Stomach smooth muscle (tissue), 2 donors: ENCODE measurements around the gene CREBL2.

Experiments used
- H3K27ac ChIP-seq: one replicate; pipeline ENCODE4 v1.7.0; 2013; ENCODE audit warnings: mild to moderate bottlenecking, low read length, inconsistent platforms
- H3K27me3 ChIP-seq, 2 donors: one replicate each; pipeline ENCODE4 v1.7.0; 2013; ENCODE audit warnings: low read length in 2 of 2; ENCODE audit not compliant: insufficient read depth in 2 of 2, control insufficient read depth in 1 of 2
- H3K36me3 ChIP-seq, 2 donors: one replicate each; pipeline ENCODE4 v1.7.0; 2013; ENCODE audit warnings: low read length in 2 of 2; ENCODE audit not compliant: control insufficient read depth in 2 of 2, insufficient read depth in 2 of 2
- H3K4me1 ChIP-seq: one replicate; pipeline ENCODE4 v1.7.0; 2013; ENCODE audit warnings: low read length; ENCODE audit not compliant: control insufficient read depth, insufficient read depth
- H3K4me3 ChIP-seq, 2 donors: one replicate each; pipeline ENCODE4 v1.7.0; 2013; ENCODE audit warnings: low read length in 2 of 2
- H3K9ac ChIP-seq, 2 donors: one replicate each; pipeline ENCODE4 v1.7.0; 2013; ENCODE audit warnings: low read length in 2 of 2, mild to moderate bottlenecking in 1 of 2
- H3K9me3 ChIP-seq, 2 donors: one replicate each; pipeline ENCODE4 v1.7.0; 2013; ENCODE audit warnings: low read length in 2 of 2; ENCODE audit not compliant: control insufficient read depth in 2 of 2
- donor health status: healthy.
- donor health status: Pancreatic carcinoma.

The CREBL2 gene

DNA sequence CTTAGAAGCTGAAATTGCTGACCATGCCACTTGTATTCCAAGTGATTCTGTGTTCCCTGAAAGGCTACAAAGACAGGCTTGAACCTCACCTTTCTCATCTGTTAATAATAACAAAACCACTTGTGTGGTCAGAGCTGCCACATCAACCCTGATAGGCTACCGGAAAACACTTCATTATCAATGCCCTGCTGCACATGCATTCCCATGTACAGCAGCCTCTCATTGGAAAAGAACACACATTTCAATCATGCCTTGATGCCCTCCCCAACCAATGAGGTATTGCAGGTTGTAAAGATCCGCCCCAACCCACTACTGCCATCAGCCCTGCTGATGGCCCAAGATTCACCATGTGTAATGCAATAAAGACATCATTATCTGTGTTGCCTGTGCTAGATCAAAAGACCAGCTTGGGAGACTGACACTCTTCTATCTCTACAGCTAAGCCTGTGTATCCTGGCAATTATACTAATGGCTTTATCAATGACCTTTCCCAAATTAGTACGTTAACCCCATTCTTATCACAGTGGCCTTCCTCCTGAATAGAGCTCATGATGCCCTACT is 81.5 kb downstream of the CREBL2 start:
- no peak overlapping the region for H3K4me3 ChIP-seq
- H3K27me3 ChIP-seq = no peaks in the 10 kb centered on the region
- H3K36me3 ChIP-seq = no peaks in the 10 kb centered on the region
- no peaks in the 10 kb centered on the region for H3K9me3 ChIP-seq
- no peak overlapping the region for H3K27ac ChIP-seq
- H3K4me1 ChIP-seq = no peaks in the 10 kb centered on the region
- no peak overlapping the region for H3K9ac ChIP-seq
